Activated naive CD8-positive, alpha-beta T cell (primary cell): ENCODE results near the gene WDR89.

Source experiments
- H3K27ac Mint-ChIP-seq: one replicate; pipeline ENCODE4 v1.8.0; 2021; ENCODE audit warnings: mixed read lengths
- H3K27me3 Mint-ChIP-seq: one replicate; pipeline ENCODE4 v1.8.0; 2021; ENCODE audit warnings: mixed read lengths
- H3K36me3 Mint-ChIP-seq: one replicate; pipeline ENCODE4 v1.8.0; 2021; ENCODE audit warnings: mixed read lengths
- H3K4me1 Mint-ChIP-seq: one replicate; pipeline ENCODE4 v1.8.0; 2021; ENCODE audit warnings: low read depth, mixed read lengths
- H3K4me3 Mint-ChIP-seq: one replicate; pipeline ENCODE4 v1.8.0; 2021; ENCODE audit warnings: mild to moderate bottlenecking, mixed read lengths
- H3K9me3 Mint-ChIP-seq: one replicate; pipeline ENCODE4 v1.8.0; 2021; ENCODE audit warnings: low read depth, mixed read lengths

The WDR89 gene, protein sequence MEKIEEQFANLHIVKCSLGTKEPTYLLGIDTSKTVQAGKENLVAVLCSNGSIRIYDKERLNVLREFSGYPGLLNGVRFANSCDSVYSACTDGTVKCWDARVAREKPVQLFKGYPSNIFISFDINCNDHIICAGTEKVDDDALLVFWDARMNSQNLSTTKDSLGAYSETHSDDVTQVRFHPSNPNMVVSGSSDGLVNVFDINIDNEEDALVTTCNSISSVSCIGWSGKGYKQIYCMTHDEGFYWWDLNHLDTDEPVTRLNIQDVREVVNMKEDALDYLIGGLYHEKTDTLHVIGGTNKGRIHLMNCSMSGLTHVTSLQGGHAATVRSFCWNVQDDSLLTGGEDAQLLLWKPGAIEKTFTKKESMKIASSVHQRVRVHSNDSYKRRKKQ

DNA sequence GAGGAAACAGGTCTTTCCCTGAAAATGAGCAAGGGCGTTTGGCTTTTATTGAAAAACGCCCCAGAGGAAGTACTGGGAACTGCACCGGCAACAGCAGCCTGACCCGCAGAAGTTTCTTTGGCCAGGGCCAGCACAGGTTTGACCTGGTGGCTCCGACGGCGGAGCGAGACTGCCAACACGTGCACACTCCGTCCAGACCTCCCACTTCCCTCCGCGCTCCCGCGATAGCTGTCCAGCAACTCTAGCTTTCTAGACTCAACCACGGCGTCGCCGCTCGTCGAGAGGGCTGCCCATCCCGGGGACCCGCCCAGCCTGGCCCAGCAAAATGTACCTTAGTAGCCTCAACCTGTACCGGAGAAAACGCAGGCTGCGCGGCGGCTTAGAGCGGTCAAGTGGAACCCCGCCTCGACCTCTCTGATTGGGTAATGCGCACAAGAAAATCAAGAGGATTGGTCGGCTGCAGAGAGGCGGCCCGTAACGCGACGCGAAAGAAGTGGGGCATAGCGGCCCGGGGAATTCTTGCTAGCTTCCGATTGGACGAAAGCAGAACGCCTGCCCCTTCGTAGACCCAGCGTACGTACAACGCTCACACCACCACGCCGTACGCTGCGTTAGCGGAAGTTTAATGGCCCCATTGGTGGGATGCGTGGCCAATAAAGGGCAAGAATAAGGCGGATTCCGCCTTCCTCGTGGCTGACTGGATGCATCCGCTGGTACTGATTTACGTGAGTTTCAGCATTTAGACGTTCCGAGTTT lies at the start of gene WDR89:
TSS of gene WDR89 (minus strand) at position 399 of the 756 bp plus-strand sequence. CDS start 41,929 bp downstream, outside the sequence.
- peaks cover 14% of the 10 kb centered on the region for H3K36me3 Mint-ChIP-seq
- H3K9me3 Mint-ChIP-seq: peaks cover 4% of the 10 kb centered on the region
- peak within 1 kb of the TSS; percentile 98 for H3K27ac Mint-ChIP-seq
- peak within 1 kb of the TSS; percentile 94 for H3K4me3 Mint-ChIP-seq
- H3K4me1 Mint-ChIP-seq: peaks cover 58% of the 10 kb centered on the region
- H3K27me3 Mint-ChIP-seq: no peaks in the 10 kb centered on the region

DNA sequence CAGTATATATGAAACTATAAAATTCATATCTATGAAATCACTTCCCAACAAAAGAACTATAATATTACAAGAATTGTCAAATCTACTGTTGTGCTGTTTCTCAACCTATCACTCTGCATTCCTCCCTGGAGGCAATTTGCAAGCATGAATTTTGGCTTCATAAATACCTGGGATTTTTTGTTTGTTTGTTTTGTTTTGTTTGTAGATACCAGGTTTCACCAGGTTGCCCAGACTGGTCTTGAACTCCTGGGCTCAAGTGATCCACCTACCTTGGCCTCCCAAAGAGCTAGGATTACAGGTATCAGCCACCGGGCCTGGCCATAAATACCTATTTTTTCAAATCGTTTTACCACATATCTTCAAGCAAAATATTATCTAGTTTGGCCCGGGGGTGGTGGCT lies 47.5 kb upstream of the WDR89 start:
- Mint-ChIP-seq H3K9me3 (no peaks in the 10 kb centered on the region), H3K27ac (no peak overlapping the region), H3K27me3 (no peaks in the 10 kb centered on the region), H3K36me3 (peaks cover 16% of the 10 kb centered on the region), H3K4me3 (no peak overlapping the region), H3K4me1 (no peaks in the 10 kb centered on the region)

DNA sequence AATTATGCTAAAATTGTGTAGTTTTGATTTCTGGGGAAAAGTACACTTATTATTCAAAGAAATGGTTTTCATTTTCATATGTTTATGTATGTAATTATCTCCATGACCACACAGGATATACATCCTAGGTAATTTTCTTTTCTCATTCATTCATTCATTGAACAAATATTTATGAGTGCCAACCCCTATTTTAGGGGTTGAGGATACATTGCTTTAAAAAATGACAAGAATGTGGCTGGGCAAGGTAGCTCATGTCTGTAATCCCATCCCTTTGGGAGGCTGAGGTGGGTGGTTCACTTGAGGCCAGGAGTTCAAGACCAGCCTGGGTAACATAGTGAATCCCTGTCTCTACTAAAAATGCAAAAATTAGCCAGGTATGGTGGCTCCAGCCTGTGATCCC lies 45.3 kb upstream of the WDR89 start:
- Mint-ChIP-seq H3K27ac (no peak overlapping the region), H3K9me3 (no peaks in the 10 kb centered on the region), H3K27me3 (no peaks in the 10 kb centered on the region), H3K4me1 (no peaks in the 10 kb centered on the region), H3K4me3 (no peak overlapping the region), H3K36me3 (peaks cover 16% of the 10 kb centered on the region)

DNA sequence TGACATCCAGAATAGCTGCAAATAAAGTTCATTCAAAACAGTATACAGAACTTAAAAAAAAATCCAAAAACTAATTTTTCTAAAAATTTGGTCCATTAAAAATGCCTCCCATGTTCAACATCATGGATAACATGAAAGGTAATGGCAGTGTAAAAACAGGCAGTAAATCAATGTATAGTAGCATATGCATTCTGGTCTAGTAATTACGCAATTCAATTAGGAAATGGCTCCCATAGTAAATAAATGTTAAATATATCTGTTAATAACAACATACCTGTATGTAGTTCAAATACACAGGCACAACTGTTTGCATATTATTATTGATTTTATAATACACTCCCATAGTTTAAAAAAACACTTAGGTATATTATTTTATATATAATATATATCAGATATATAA lies 43.7 kb upstream of the WDR89 start:
- Mint-ChIP-seq H3K36me3 (peaks cover 15% of the 10 kb centered on the region), H3K4me1 (no peaks in the 10 kb centered on the region), H3K27me3 (no peaks in the 10 kb centered on the region), H3K9me3 (no peaks in the 10 kb centered on the region), H3K4me3 (no peak overlapping the region), H3K27ac (no peak overlapping the region)

DNA sequence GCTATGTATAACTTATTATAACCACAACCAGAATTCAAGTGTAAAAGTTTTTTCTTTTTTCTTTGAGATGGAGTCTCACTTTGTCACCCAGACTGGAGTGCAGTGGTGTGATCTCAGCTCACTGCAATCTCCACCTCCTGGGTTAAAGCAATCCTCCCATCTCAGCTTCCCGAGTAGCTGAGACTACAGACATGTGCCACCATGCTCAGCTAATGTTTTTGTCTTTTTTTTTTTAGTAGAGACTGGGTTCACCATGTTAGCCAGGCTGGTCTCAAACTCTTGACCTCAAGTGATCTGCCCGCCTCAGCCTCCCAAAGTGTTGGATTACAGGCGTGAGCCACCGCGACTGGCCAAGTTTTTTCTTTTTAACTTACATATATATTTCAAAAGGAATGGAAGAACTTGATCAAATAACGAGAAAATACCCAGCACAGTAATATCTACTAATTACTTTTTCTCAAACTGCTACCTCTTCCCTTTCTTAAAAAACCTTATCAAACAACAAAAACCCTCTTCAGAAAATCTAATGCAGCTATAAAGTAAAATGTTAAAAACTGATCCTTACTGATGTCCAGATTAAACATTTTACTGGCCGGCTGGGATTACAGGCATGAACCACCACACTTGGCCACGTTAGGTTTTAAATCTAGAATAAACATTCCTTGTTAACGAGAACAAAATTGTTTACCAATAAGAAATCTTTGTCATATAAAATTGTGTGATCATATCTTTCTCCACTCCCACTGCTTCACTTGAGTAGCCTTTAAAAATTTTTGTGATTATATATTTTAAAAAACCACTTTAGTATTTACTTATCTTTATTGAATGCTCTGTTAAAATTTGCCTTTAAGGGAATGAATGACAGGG lies 41.3 kb upstream of the WDR89 start:
- Mint-ChIP-seq H3K36me3 (peaks cover 12% of the 10 kb centered on the region), H3K4me3 (no peak overlapping the region), H3K9me3 (no peaks in the 10 kb centered on the region), H3K27me3 (no peaks in the 10 kb centered on the region), H3K27ac (no peak overlapping the region), H3K4me1 (no peaks in the 10 kb centered on the region)

DNA sequence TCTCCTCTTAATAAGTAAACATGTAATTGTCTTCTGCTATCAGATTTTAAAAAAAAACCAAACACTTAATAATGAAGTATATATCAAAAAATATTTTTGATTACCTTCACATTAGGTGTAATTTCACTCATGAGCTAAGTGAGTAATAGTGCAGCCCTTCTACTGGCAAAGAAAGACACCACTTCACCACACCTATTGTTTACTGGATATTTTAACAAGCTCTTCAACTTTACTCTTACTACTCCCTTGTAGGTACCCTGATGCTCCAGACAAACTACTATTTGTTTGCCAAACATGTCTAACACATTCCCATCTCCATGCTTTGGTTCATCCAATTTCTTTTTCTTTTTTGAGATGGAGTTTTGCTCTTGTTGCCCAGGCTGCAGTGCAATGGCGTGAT lies 36.9 kb upstream of the WDR89 start:
- Mint-ChIP-seq H3K9me3 (no peaks in the 10 kb centered on the region), H3K4me3 (no peak overlapping the region), H3K4me1 (no peaks in the 10 kb centered on the region), H3K36me3 (peaks cover 10% of the 10 kb centered on the region), H3K27ac (no peak overlapping the region), H3K27me3 (no peaks in the 10 kb centered on the region)

DNA sequence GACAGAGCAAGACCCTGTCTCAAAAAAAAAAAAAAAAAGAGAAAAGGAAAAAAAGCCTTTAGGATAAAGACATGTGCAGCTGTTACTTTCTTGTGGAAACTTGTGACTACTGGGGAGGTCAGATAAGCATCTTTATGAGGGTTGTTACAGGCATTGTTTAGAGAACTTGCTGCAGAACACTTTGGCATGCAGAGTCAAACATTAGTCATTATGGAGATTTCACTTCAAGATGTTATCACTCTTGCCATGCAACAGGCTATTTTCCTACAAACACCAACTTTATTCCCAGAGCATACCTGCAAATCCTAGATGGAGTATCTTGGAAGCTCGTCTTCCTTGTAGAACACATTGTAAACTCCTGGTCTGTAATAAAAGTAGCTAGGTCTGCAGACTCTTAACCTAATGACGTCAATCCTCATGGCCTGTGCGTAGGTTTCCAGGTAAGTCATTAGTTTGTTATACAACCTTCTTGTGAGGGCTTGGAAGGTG lies 36.3 kb upstream of the WDR89 start:
- no peaks in the 10 kb centered on the region for H3K27me3 Mint-ChIP-seq
- H3K27ac Mint-ChIP-seq: no peak overlapping the region
- no peak overlapping the region for H3K4me3 Mint-ChIP-seq
- peaks cover 10% of the 10 kb centered on the region for H3K36me3 Mint-ChIP-seq
- H3K4me1 Mint-ChIP-seq: no peaks in the 10 kb centered on the region
- no peaks in the 10 kb centered on the region for H3K9me3 Mint-ChIP-seq

DNA sequence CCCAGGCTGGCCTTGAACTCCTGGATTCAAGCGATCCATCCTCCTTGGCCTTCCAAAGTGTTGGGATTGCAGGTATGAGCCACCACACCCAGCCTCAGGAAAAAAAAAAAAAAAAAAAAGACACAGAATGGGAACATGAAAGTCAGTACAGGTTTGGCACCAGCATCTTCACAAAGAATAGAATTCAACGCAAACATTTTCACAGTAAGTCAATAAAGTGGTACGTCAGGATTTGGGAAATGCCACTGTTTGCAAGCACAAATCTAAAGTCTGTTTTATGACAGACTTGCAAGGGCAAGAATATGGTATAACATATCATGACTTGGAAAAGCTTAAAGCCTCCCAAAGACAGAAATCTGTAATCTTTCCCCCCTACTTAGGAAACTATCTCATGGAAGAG lies 34.9 kb upstream of the WDR89 start:
- no peak overlapping the region for H3K27ac Mint-ChIP-seq
- H3K27me3 Mint-ChIP-seq: no peaks in the 10 kb centered on the region

DNA sequence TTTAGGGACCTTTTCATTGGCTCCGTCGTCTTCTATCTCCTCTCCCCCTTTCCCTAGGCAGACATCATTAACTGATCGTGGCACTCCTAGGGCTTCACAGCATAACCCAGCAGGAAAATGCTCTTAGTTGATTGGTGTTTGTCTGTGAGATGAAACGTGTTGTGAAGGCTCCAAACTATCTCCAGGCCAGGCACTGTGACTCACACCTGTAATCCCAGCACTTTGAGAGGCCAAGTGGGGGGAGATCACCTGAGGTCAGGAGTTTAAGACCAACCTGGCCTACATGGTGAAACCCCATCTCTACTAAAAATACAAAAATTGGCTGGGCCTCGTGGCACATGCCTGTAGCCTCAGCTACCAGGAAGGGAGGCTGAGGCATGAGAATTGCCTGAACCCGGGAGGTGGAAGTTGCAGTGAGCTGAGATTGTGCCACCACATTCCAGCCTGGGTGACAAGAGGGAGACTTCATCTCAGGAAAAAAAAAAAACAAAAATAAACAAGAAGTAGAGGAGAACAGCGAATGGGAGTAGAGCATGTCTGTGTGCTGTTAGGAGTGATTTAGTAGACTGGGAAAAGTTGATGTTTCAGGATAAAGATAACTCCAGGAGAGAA lies 32.3 kb upstream of the WDR89 start:
- H3K4me1 Mint-ChIP-seq: no peaks in the 10 kb centered on the region
- no peaks in the 10 kb centered on the region for H3K9me3 Mint-ChIP-seq
- H3K4me3 Mint-ChIP-seq: no peak overlapping the region
- peaks cover 3% of the 10 kb centered on the region for H3K36me3 Mint-ChIP-seq
- no peak overlapping the region for H3K27ac Mint-ChIP-seq
- no peaks in the 10 kb centered on the region for H3K27me3 Mint-ChIP-seq

More for the DNA sequence above, 34.9 kb upstream of the WDR89 start:
- H3K36me3 Mint-ChIP-seq: peaks cover 7% of the 10 kb centered on the region
- H3K4me1 Mint-ChIP-seq: no peaks in the 10 kb centered on the region
- H3K9me3 Mint-ChIP-seq: no peaks in the 10 kb centered on the region
- H3K4me3 Mint-ChIP-seq: no peak overlapping the region

DNA sequence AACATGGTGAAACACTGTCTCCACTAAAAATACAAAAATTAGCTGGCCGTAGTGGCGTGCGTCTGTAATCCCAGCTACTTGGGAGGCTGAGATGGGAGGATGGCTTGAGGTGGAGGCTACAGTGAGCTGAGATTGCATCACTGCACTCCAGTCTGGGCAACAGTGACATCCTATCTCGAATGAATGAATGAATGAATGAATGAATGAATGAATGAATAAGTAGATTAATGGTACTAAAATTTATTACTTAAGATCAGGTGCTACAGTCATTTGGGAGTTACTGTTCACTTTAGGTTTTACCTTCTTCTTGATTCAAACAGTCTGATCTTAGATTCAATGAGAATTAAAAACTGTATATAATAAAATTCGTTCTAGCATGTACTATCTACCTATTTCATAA lies 31.6 kb upstream of the WDR89 start:
- Mint-ChIP-seq H3K4me3 (no peak overlapping the region), H3K9me3 (no peaks in the 10 kb centered on the region), H3K36me3 (peaks cover 3% of the 10 kb centered on the region), H3K27me3 (no peaks in the 10 kb centered on the region), H3K27ac (no peak overlapping the region), H3K4me1 (no peaks in the 10 kb centered on the region)

DNA sequence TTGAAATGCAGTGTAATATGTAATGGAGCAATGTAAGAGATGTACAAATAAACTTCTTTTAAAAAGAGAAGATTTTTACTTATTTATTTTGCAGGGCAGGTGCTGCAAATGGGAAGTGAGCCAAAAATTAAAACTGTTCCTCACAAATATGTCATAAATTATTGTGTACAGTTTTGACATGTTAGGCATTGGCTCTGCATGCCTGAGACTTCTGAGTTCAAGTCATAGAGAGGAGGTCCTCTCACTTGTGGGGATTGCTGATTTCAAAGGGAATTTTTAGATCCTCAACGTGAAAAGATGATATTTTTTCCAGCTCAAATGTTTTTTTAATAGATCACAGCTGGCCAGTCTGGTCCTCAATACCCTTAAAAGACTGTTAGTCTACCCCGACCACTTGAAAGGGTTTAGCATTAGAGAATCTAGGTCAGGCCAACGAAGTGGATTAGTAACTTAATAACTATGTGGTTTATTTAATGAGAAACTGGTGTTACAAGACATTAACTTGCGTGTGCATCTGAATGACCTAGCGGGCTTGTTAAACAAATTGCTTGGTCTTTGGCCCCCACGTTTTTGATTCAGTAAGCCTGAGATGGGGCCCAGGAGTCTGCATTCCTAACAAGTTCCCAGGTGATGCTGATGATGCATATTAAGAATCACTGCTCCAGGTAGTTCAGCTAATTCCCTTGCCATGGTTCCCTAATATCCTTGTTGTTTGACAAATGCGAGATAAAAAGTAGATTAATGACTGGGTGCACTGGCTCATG lies 30.9 kb upstream of the WDR89 start:
- Mint-ChIP-seq H3K4me1 (no peaks in the 10 kb centered on the region), H3K27ac (no peak overlapping the region), H3K27me3 (no peaks in the 10 kb centered on the region), H3K9me3 (no peaks in the 10 kb centered on the region), H3K4me3 (no peak overlapping the region), H3K36me3 (peaks cover 3% of the 10 kb centered on the region)

DNA sequence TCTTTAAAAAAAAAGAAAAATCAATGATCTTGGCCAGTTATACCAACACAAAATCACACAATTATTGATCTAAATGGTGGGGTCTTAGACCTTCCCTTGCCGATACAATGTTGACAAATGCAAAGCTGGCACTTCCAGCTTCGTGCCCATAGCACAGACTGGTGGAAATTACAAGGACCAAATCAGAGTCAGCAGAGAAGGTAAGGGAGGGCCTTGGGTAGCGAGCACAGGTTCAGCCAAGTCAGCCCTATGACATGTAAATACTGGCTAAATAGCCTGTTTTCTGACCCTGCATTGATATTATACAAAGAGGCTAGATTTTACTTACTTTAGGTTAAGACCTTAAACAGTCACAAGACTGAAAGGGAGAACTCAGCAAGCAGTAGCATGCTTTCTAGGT lies 30.3 kb upstream of the WDR89 start:
- Mint-ChIP-seq H3K9me3 (no peaks in the 10 kb centered on the region), H3K4me1 (no peaks in the 10 kb centered on the region), H3K27ac (no peak overlapping the region), H3K27me3 (no peaks in the 10 kb centered on the region), H3K36me3 (peaks cover 2% of the 10 kb centered on the region), H3K4me3 (no peak overlapping the region)

DNA sequence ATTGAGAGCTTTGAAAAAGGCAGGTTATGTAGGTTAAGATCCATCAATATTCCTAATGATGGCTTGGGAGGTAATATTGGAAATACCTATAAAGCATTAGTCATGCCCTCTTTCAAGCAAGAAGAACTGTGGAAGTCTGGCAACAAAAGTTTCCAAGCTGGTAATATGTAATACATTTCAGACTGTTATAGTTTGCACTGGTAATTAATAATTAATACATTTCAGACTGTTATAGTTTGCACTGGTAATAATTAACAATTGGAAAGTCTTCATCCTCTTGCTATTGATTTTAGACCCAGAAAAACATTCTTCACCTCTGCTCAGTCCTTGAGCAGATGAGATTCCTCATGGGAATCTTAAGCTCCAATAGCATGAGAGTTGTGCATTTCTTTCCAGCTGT lies 29.0 kb upstream of the WDR89 start:
- no peak overlapping the region for H3K4me3 Mint-ChIP-seq
- no peaks in the 10 kb centered on the region for H3K27me3 Mint-ChIP-seq
- H3K36me3 Mint-ChIP-seq: peaks cover 2% of the 10 kb centered on the region
- no peaks in the 10 kb centered on the region for H3K9me3 Mint-ChIP-seq
- H3K27ac Mint-ChIP-seq: no peak overlapping the region
- H3K4me1 Mint-ChIP-seq: no peaks in the 10 kb centered on the region

DNA sequence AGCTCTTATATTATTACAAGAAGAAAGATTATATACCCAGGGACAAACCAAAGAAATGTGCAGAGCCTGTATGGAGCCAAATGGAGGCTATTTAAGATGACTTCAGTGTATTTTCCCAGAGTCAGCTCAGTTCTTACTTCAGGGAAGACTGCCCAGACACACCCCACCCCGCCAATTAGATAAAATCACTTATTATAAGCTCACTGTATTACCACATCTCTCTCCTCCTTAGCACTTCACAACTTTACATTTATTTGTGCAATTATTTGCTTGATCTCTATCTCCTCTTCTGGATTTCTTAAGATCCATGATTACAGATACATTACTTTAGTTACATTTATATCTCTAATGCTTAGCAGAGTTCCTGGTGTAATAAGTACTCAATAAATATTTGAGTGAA lies 24.7 kb upstream of the WDR89 start:
- Mint-ChIP-seq H3K9me3 (no peaks in the 10 kb centered on the region), H3K27ac (no peak overlapping the region), H3K27me3 (no peaks in the 10 kb centered on the region), H3K4me3 (no peak overlapping the region), H3K4me1 (no peaks in the 10 kb centered on the region), H3K36me3 (no peaks in the 10 kb centered on the region)
